MM.1S (cell line): Measurements from ENCODE around the gene MOSMO.

Source experiments
- EZH2 ChIP-seq: fragments of 300-600 bp; sonication (generic); optimal IDR thresholded peaks from 2 replicates; pipeline ENCODE3; 2017; ENCODE audit warnings: low read depth, mild to moderate bottlenecking, antibody characterized with exemption, low read length, mixed read lengths
- EZH2phosphoT487 ChIP-seq: fragments of 300-600 bp; sonication (generic); IDR thresholded peaks from 2 replicates; pipeline ENCODE4 v1.6.1; 2018; ENCODE audit warnings: antibody characterized with exemption, low read length
- TF ChIP-seq, protein P1 (sequence below): fragments of 300-600 bp; sonication (generic); IDR thresholded peaks from 2 replicates; pipeline ENCODE4 v1.5.1; 2016; ENCODE audit warnings: antibody characterized with exemption, low read length, mixed read lengths

DNA sequence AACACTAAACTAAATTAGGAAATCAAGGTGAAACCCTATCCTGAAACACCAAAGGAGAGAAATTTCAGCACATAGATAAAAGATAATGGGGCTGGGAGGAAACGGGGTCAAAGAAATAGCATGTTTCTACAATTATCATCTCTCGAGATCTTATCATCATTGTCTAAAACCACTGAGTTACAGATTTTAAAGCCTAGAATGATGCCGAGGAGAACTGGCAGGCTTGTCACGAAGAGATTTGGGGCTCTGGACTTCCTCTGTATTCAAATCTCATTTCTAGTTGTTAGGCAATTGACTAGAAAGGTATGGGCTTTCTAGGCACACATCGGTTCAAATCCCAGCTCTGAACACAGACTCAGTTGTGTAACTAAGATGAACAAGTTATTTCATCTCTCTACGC lies 16.3 kb upstream of the MOSMO start:
- TF ChIP-seq, protein P1, sequence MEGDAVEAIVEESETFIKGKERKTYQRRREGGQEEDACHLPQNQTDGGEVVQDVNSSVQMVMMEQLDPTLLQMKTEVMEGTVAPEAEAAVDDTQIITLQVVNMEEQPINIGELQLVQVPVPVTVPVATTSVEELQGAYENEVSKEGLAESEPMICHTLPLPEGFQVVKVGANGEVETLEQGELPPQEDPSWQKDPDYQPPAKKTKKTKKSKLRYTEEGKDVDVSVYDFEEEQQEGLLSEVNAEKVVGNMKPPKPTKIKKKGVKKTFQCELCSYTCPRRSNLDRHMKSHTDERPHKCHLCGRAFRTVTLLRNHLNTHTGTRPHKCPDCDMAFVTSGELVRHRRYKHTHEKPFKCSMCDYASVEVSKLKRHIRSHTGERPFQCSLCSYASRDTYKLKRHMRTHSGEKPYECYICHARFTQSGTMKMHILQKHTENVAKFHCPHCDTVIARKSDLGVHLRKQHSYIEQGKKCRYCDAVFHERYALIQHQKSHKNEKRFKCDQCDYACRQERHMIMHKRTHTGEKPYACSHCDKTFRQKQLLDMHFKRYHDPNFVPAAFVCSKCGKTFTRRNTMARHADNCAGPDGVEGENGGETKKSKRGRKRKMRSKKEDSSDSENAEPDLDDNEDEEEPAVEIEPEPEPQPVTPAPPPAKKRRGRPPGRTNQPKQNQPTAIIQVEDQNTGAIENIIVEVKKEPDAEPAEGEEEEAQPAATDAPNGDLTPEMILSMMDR, result no peak
- TF ChIP-seq EZH2, result no peak
- no peak for TF ChIP-seq EZH2phosphoT487
